HG03139 (cell line): ENCODE results near the gene PTPN7.
"Not testable (repeated sequence)": the region's sequence is repeated elsewhere in the genome, so short reads cannot be mapped to it uniquely, and the experiment has no call there.

Experiments used
- ATAC-seq: cut with Tn5 transposase; IDR thresholded peaks from one replicate; pipeline ENCODE4 v1.9.1; 2021; ENCODE audit not compliant: unreplicated experiment

The PTPN7 gene

GRCh38 chr1:202167708-202168415 lies 7.5 kb upstream of the PTPN7 start:
- no peak for ATAC-seq

GRCh38 chr1:202167054-202167453 lies 6.7 kb upstream of the PTPN7 start:
- ATAC-seq = not testable (repeated sequence)

GRCh38 chr1:202165942-202166843 lies 5.8 kb upstream of the PTPN7 start:
- no peak for ATAC-seq

GRCh38 chr1:202165267-202165941 lies 5.0 kb upstream of the PTPN7 start:
- ATAC-seq = no peak

- ATAC-seq = peak; percentile 33
Measured at GRCh38 chr1:202164271-202165037, 4.1 kb upstream of the PTPN7 start.

GRCh38 chr1:202163281-202164270 lies 3.2 kb upstream of the PTPN7 start:
- no peak for ATAC-seq

- ATAC-seq = no peak
Measured at GRCh38 chr1:202162418-202163280, 2.2 kb upstream of the PTPN7 start.

GRCh38 chr1:202162047-202162417 lies 1.6 kb upstream of the PTPN7 start:
- no peak for ATAC-seq

GRCh38 chr1:202161151-202162046 lies 997 bp upstream of the PTPN7 start:
- ATAC-seq = no peak

- ATAC-seq = no peak
Measured at GRCh38 chr1:202159534-202160371, 649 bp downstream of the PTPN7 start.

GRCh38 chr1:202158810-202159533 lies 1.4 kb downstream of the PTPN7 start:
- no peak for ATAC-seq

- no peak for ATAC-seq
Measured at GRCh38 chr1:202157945-202158344, 2.5 kb downstream of the PTPN7 start.

- no peak for ATAC-seq
Measured at GRCh38 chr1:202156590-202156989, 3.8 kb downstream of the PTPN7 start.

GRCh38 chr1:202155478-202156021 lies 4.9 kb downstream of the PTPN7 start:
- ATAC-seq = no peak

GRCh38 chr1:202154766-202155477 lies 5.5 kb downstream of the PTPN7 start:
- ATAC-seq = no peak
